Measurements from ENCODE around the gene TTLL12. TPM values are rescaled to one million over a fixed set of nuclear protein-coding genes. Genes with fewer than 3 reads are reported as not detected.

Gene TTLL12
- total and polyA plus RNA-seq, 2 of the 8 experiments (the other 6 are each of a cell fraction or from before 2014, with no cell fraction given) = 101 to 124 TPM

GRCh38 chr22:43230971-43231723, 44.2 kb upstream of the TTLL12 start:
- Histone ChIP-seq H3K23me2 (ENCODE audit: low read depth, low read length) (no peaks in the 10 kb centered on the region; the same call in 1 of the 2 replicates), H2BK120ac (replicated peaks; ENCODE audit: low read depth, low read length) (no peak overlapping the region), H2BK20ac (ENCODE audit: low read length) (0 out of 2 replicates have a peak overlapping the region, but pooled peaks have one; percentile 80), H2BK15ac (ENCODE audit: low read length) (peak overlapping the region; percentile 92; the same call in 1 of the 2 replicates), H3K27ac (ENCODE audit: low read depth, low read length) (no peak overlapping the region), H3K23ac (ENCODE audit: insufficient read length) (no peak overlapping the region), H3K27me3 (replicated peaks in 1 of 4; ENCODE audit: control insufficient read depth in 3 of 4, extremely low read depth in 1 of 4, insufficient read depth in 3 of 4, low read length in 3 of 4) (no peaks in the 10 kb centered on the region), H3K79me2 (ENCODE audit: control insufficient read depth in 1 of 2, insufficient read depth in 2 of 2, low read length in 2 of 2) (no peaks in the 10 kb centered on the region), H3K79me1 (ENCODE audit: low read depth, low read length) (no peaks in the 10 kb centered on the region), H3K4ac (replicated peaks; ENCODE audit: insufficient read length, low read depth, low read length) (no peak overlapping the region), H2BK12ac (ENCODE audit: low read depth, low read length) (peak overlapping the region; percentile 50; the same call in 1 of the 2 replicates), H2BK5ac (ENCODE audit: low read depth, low read length) (peak overlapping the region; percentile 68; the same call in 1 of the 2 replicates), H3K9me3 (ENCODE audit: insufficient read depth in 2 of 2, low read depth in 1 of 2, low read length in 1 of 2) (no peaks in the 10 kb centered on the region), H4K5ac (ENCODE audit: insufficient read length, low read depth, low read length) (peak overlapping the region; percentile 55), H3K56ac (replicated peaks; ENCODE audit: insufficient read length, low read depth, low read length) (no peak overlapping the region), H2AFZ (ENCODE audit: low read length) (peak overlapping the region; percentile 84; the same call in 1 of the 2 replicates), H2AK5ac (ENCODE audit: low read depth, low read length) (no peak overlapping the region), H3K18ac (ENCODE audit: extremely low read depth, low read length) (peak overlapping the region; percentile 91; the same call in 1 of the 2 replicates), H3K9ac (replicated peaks in 1 of 4; ENCODE audit: extremely low read depth in 1 of 4, low read depth in 3 of 4, low read length in 3 of 4) (no peak overlapping the region), H3K14ac (ENCODE audit: insufficient read length) (no peak overlapping the region), H4K91ac (replicated peaks; ENCODE audit: insufficient read length, low read length) (no peak overlapping the region), H3K4me2 (ENCODE audit: insufficient read depth in 1 of 2, low read depth in 2 of 2, low read length in 2 of 2) (peak overlapping the region in 1 of 2 experiments; percentile 90; a peak in 3 of 4 replicates), H3K4me3 (ENCODE audit: extremely low read depth in 1 of 4, insufficient read depth in 2 of 4, low read depth in 3 of 4, low read length in 4 of 4) (peak overlapping the region in 3 of 4 experiments; percentile 40 to 54 (median 52); a peak in 6 of 8 replicates), H3K36me3 (ENCODE audit: control insufficient read depth in 2 of 4, insufficient read depth in 4 of 4, low read length in 3 of 4) (no peaks in the 10 kb centered on the region), H3K4me1 (replicated peaks in 1 of 4; ENCODE audit: control insufficient read depth in 3 of 4, insufficient read depth in 4 of 4, low read length in 3 of 4) (peaks cover 0 to 19% (median 13%) of the 10 kb centered on the region in 4 experiments; a peak in 6 of 7 replicates), H4K8ac (ENCODE audit: extremely low read depth, insufficient read depth, low read length) (peak overlapping the region; percentile 16; the same call in 1 of the 2 replicates), H4K20me1 (replicated peaks in 1 of 2; ENCODE audit: control insufficient read depth in 1 of 2, insufficient read depth in 2 of 2, low read length in 2 of 2) (no peaks in the 10 kb centered on the region)
- ChIA-PET CTCF (ENCODE audit: partially characterized antibody) (interaction anchor here (0.6 to 26.8 kb wide), 52 partner anchors 11 to 1381 kb away, joined by 3 to 388 read pairs (median 5); partner anchors contain the start of genes SCUBE1 and TTLL12), POLR2A (ENCODE audit: partially characterized antibody) (no interaction called here)
- peak; percentile 66 to 92 for DNase-seq (ENCODE audit: low read depth in 1 of 2, low spot score in 2 of 2)
- peak; percentile 69 for FAIRE-seq
- 26% methylated on average over 22 of the region's 23 CpGs; no CpG with 5 or more reads in 1 of the 2 experiments for WGBS, 2 experiments (ENCODE audit: extremely low coverage in 1 of 2, insufficient coverage in 1 of 2, insufficient read length in 1 of 2, insufficient replicate concordance in 2 of 2, low coverage in 1 of 2, low lambda C conversion rate in 2 of 2, missing lambda C conversion rate in 1 of 2)
- TF ChIP-seq MAX (IDR thresholded peaks at IDR 0.05) = 0 out of 2 replicates have a peak, but pooled peaks have one; percentile 23
- no peak for TF ChIP-seq SP4 (IDR thresholded peaks at IDR 0.05; ENCODE audit: low read length)
- 0 out of 2 replicates have a peak, but pooled peaks have one; percentile 29 for TF ChIP-seq TEAD4 (IDR thresholded peaks at IDR 0.05; ENCODE audit: low read depth, low read length)
- TF ChIP-seq CREB1 (IDR thresholded peaks at IDR 0.05) = peak; percentile 45
- TF ChIP-seq RAD21 (IDR thresholded peaks at IDR 0.05 in 1 of 2, conservative IDR thresholded peaks at IDR 0.05 in 1 of 2; ENCODE audit: low read depth in 2 of 2, low read length in 2 of 2) = peak; percentile 84 to 88
- TF ChIP-seq CTCF (IDR thresholded peaks at IDR 0.05; ENCODE audit: control extremely low read depth in 1 of 3, insufficient read depth in 1 of 3, low read depth in 1 of 3, low read length in 3 of 3) = peak; percentile 88 to 94 (median 89)
- TF ChIP-seq EGR1 (IDR thresholded peaks at IDR 0.05; ENCODE audit: borderline replicate concordance, low read depth, low read length) = no peak
- peak; percentile 30 for TF ChIP-seq KDM4A (IDR thresholded peaks at IDR 0.05; ENCODE audit: low read depth, low read length, severe bottlenecking)
